MCF 10A (cell line): ENCODE measurements around the gene RTCB. TPM values are rescaled to one million over a fixed set of nuclear protein-coding genes. Genes with fewer than 3 reads are reported as not detected.

Source experiments
- BruUV-seq: library from RNA; stranded (reverse); fragments of 400-500 nt; replicated peaks from 2 replicates; lab custom pipeline; 2021; lab: Mats Ljungman, UMichigan
- CTCF ChIA-PET: fragments of 300-600 bp; sonication (Branson Sonifier 250); formaldehyde crosslinking; extraction: SDS; loops from one replicate; lab custom pipeline; 2021; ENCODE audit warnings: antibody characterized with exemption, inconsistent platforms; lab: Yijun Ruan, JAX
- POLR2A ChIA-PET: fragments of 300-600, 350-650 bp; sonication (Branson Sonifier 250); formaldehyde crosslinking; extraction: SDS; loops from one replicate; lab custom pipeline; 2020; ENCODE audit warnings: antibody characterized with exemption, inconsistent platforms; lab: Yijun Ruan, JAX
- DNase-seq: peaks from one replicate; pipeline ENCODE4 v3.0.0-alpha.2; 2018; ENCODE audit not compliant: unreplicated experiment
- H3K27ac Mint-ChIP-seq: one replicate; pipeline ENCODE4 v1.8.0; 2022; ENCODE audit warnings: mild to moderate bottlenecking, low read depth, mixed read lengths; ENCODE audit not compliant: unreplicated experiment
- H3K27me3 Mint-ChIP-seq: one replicate; pipeline ENCODE4 v1.8.0; 2022; ENCODE audit warnings: mixed read lengths; ENCODE audit not compliant: insufficient read depth, unreplicated experiment
- H3K36me3 Mint-ChIP-seq: one replicate; pipeline ENCODE4 v1.8.0; 2022; ENCODE audit warnings: mild to moderate bottlenecking, moderate library complexity, mixed read lengths; ENCODE audit not compliant: insufficient read depth, unreplicated experiment
- H3K4me1 Mint-ChIP-seq: one replicate; pipeline ENCODE4 v1.8.0; 2022; ENCODE audit warnings: mixed read lengths; ENCODE audit not compliant: insufficient read depth, unreplicated experiment
- H3K4me3 Mint-ChIP-seq: one replicate; pipeline ENCODE4 v1.8.0; 2022; ENCODE audit warnings: mild to moderate bottlenecking, moderate library complexity, mixed read lengths; ENCODE audit not compliant: unreplicated experiment
- H3K9me3 Mint-ChIP-seq: one replicate; pipeline ENCODE4 v1.8.0; 2022; ENCODE audit warnings: mixed read lengths; ENCODE audit not compliant: unreplicated experiment
- CTCF ChIP-seq: fragments of 200-600 bp; IDR thresholded peaks from one replicate; pipeline ENCODE4 v1.8.0; 2022; ENCODE audit warnings: antibody characterized with exemption, mild to moderate bottlenecking; ENCODE audit not compliant: unreplicated experiment
- intact Hi-C: fragments of 100-400 bp; cut with micrococcal nuclease; formaldehyde crosslinking; loops from 2 replicates; pipeline ENCODE4 v1.14.1; 2022
- total RNA-seq: library from RNA; stranded (reverse); gene quantifications from 2 replicates; pipeline ENCODE4 v1.2.3, GENCODE V29; 2022

RTCB gene
- total RNA-seq, 1 experiment from 2014 or later: 93.4 TPM

DNA sequence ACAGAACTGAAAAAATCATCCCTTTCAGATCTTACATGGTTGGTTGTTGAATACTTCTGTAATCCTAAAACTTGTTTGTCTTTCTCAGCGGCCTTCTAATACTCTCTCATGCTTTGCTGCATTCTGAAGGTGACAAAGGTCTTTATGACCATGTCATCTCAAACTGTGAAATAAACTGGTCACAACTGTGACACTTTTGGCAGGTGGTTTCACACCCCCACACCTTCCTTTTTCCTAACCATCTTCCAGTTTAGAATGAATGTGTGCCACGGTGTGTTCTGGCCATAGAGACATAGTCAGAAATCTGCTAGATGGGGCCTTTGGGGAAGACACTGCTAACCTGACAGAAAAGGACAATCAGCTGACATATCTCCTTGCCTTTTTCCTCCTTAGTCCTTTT lies 69.1 kb downstream of the RTCB start:
- H3K27me3 Mint-ChIP-seq: peaks cover 76% of the 10 kb centered on the region
- BruUV-seq: no TSS peak
- intact Hi-C loops: no loop called here
- H3K27ac Mint-ChIP-seq: no peak overlapping the region
- no peak for TF ChIP-seq CTCF
- H3K4me3 Mint-ChIP-seq: no peak overlapping the region
- H3K4me1 Mint-ChIP-seq: no peaks in the 10 kb centered on the region
- no peaks in the 10 kb centered on the region for H3K36me3 Mint-ChIP-seq
- no peak for DNase-seq
- CTCF ChIA-PET: interaction anchor here (0.6 kb wide), 1 partner anchor 860 kb away, joined by 3 read pairs; no protein-coding TSS in a partner anchor
- H3K9me3 Mint-ChIP-seq: no peaks in the 10 kb centered on the region
- POLR2A ChIA-PET: no interaction called here

DNA sequence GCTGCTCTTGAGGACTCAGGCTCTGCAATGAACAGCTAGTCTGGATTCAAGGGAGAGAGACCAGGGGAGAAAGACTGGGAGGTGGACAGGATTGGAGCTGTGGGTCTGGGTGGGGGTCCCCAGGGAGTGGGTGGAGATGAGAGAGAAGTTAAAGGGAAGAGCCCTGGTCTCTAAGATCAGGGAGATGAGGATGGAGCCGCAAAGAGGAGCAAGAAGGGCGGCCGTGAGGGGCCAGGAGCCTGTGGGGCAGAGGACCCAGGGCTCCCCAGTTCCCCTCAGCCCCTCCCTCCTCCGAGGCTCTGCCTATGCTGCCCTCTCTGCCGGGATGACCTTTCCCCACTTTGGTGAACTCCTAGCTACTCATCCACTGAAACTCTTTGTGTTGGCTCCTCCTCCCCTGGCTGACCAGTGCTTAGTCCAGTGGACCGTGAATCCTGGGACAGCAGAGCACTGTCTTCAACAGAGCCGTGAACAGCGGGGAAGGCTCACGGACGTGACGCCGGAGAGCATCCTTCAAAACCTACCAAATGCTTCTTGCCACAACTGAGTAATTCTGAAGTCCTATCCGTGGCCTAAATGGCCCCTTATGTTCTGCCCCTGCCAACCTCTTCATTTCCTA lies 70.8 kb downstream of the RTCB start:
- Mint-ChIP-seq H3K4me3 (no peak overlapping the region), H3K27me3 (peaks cover 75% of the 10 kb centered on the region), H3K36me3 (no peaks in the 10 kb centered on the region), H3K9me3 (no peaks in the 10 kb centered on the region), H3K27ac (no peak overlapping the region), H3K4me1 (no peaks in the 10 kb centered on the region)
- DNase-seq: no peak
- intact Hi-C loops: no loop called here
- CTCF ChIA-PET: no interaction called here
- BruUV-seq: no TSS peak
- POLR2A ChIA-PET: no interaction called here
- no peak for TF ChIP-seq CTCF

GRCh38 chr22:32340411-32340810 lies 71.6 kb downstream of the RTCB start:
- no peak for TF ChIP-seq CTCF
- Mint-ChIP-seq H3K4me1 (no peaks in the 10 kb centered on the region), H3K9me3 (no peaks in the 10 kb centered on the region), H3K27ac (no peak overlapping the region), H3K4me3 (no peak overlapping the region), H3K36me3 (no peaks in the 10 kb centered on the region), H3K27me3 (peaks cover 67% of the 10 kb centered on the region)
- intact Hi-C loops: no loop called here
- CTCF ChIA-PET: no interaction called here
- BruUV-seq: no TSS peak
- POLR2A ChIA-PET: no interaction called here
- no peak for DNase-seq

GRCh38 chr22:32339190-32340012 lies 72.6 kb downstream of the RTCB start:
- no peaks in the 10 kb centered on the region for H3K4me1 Mint-ChIP-seq
- POLR2A ChIA-PET: no interaction called here
- no peak overlapping the region for H3K4me3 Mint-ChIP-seq
- H3K9me3 Mint-ChIP-seq: no peaks in the 10 kb centered on the region
- H3K27me3 Mint-ChIP-seq: peaks cover 63% of the 10 kb centered on the region
- no peaks in the 10 kb centered on the region for H3K36me3 Mint-ChIP-seq
- intact Hi-C loops: no loop called here
- CTCF ChIA-PET: interaction anchor here (0.6 kb wide), 1 partner anchor 10 kb away, joined by 3 read pairs; no protein-coding TSS in a partner anchor
- no peak for DNase-seq
- H3K27ac Mint-ChIP-seq: no peak overlapping the region
- no TSS peak for BruUV-seq
- TF ChIP-seq CTCF: no peak
